HG02970 (cell line): ENCODE results near the gene TBX4.

ENCODE experiments used
- ATAC-seq: cut with Tn5 transposase; IDR thresholded peaks from one replicate; pipeline ENCODE4 v1.9.1; 2021; ENCODE audit warnings: mild to moderate bottlenecking, moderate library complexity, moderate number of reproducible peaks; ENCODE audit not compliant: unreplicated experiment, low FRiP score

Gene TBX4

GRCh38 chr17:61451538-61452300, 503 bp upstream of the TBX4 start:
- no peak for ATAC-seq

GRCh38 chr17:61453566-61454380, 1.6 kb downstream of the TBX4 start:
- ATAC-seq, result no peak

- ATAC-seq, result no peak
Observed at GRCh38 chr17:61454381-61455323, 2.4 kb downstream of the TBX4 start.

- no peak for ATAC-seq
Observed at GRCh38 chr17:61455324-61456060, 3.3 kb downstream of the TBX4 start.

GRCh38 chr17:61456061-61456681, 3.9 kb downstream of the TBX4 start:
- no peak for ATAC-seq

GRCh38 chr17:61456688-61457225, 4.5 kb downstream of the TBX4 start:
- ATAC-seq, result no peak

- no peak for ATAC-seq
Observed at GRCh38 chr17:61457226-61457983, 5.2 kb downstream of the TBX4 start.

GRCh38 chr17:61458000-61458399, 5.8 kb downstream of the TBX4 start:
- no peak for ATAC-seq

- ATAC-seq, result no peak
Observed at GRCh38 chr17:61458421-61459141, 6.4 kb downstream of the TBX4 start.

GRCh38 chr17:61459142-61459809, 7.1 kb downstream of the TBX4 start:
- no peak for ATAC-seq

GRCh38 chr17:61459939-61460718, 7.9 kb downstream of the TBX4 start:
- ATAC-seq, result no peak

GRCh38 chr17:61460796-61461585, 8.8 kb downstream of the TBX4 start:
- no peak for ATAC-seq

- no peak for ATAC-seq
Observed at GRCh38 chr17:61461586-61461966, 9.4 kb downstream of the TBX4 start.

- ATAC-seq, result no peak
Observed at GRCh38 chr17:61461967-61462718, 9.9 kb downstream of the TBX4 start.

GRCh38 chr17:61462719-61463315, 10.6 kb downstream of the TBX4 start:
- no peak for ATAC-seq
